ENCODE data around the gene GLT8D1.
"Not testable (repeated sequence)": the region's sequence is repeated elsewhere in the genome, so short reads cannot be mapped to it uniquely, and the experiment has no call there.

GLT8D1 gene

GRCh38 chr3:52684184-52684583 lies 21.4 kb downstream of the GLT8D1 start:
- no peak overlapping the region for H3K27ac ChIP-seq
- DNase-seq (ENCODE audit: low read depth, low spot score) = no peak

- DNase-seq (ENCODE audit: low read depth, low spot score) = no peak
- no peak overlapping the region for H3K27ac ChIP-seq
Measured at GRCh38 chr3:52683611-52684010, 22.0 kb downstream of the GLT8D1 start.

GRCh38 chr3:52682016-52682415 lies 23.6 kb downstream of the GLT8D1 start:
- no peak for DNase-seq (ENCODE audit: low read depth, low spot score)
- H3K27ac ChIP-seq = peak overlapping the region; percentile 24

- DNase-seq (ENCODE audit: low read depth, low spot score) = no peak
- H3K27ac ChIP-seq = peak overlapping the region; percentile 24
Measured at GRCh38 chr3:52681596-52681995, 24.0 kb downstream of the GLT8D1 start.

GRCh38 chr3:52679811-52680210 lies 25.8 kb downstream of the GLT8D1 start:
- no peak for DNase-seq (ENCODE audit: low read depth, low spot score)
- H3K27ac ChIP-seq = peak overlapping the region; percentile 48

GRCh38 chr3:52679199-52679538 lies 26.4 kb downstream of the GLT8D1 start:
- DNase-seq (ENCODE audit: low read depth, low spot score) = no peak
- H3K27ac ChIP-seq = peak overlapping the region; percentile 48

GRCh38 chr3:52678265-52679198 lies 27.1 kb downstream of the GLT8D1 start:
- H3K27ac ChIP-seq = peak overlapping the region; percentile 48
- DNase-seq (ENCODE audit: low read depth, low spot score) = no peak

- not testable (repeated sequence) for DNase-seq (ENCODE audit: low read depth, low spot score); H3K27ac ChIP-seq
Measured at GRCh38 chr3:52676201-52676600, 29.4 kb downstream of the GLT8D1 start.

GRCh38 chr3:52671676-52672075 lies 33.9 kb downstream of the GLT8D1 start:
- no peak for DNase-seq (ENCODE audit: low read depth, low spot score)
- peak overlapping the region; percentile 76 for H3K27ac ChIP-seq

GRCh38 chr3:52670621-52671521 lies 34.7 kb downstream of the GLT8D1 start:
- peak; percentile 97 for DNase-seq (ENCODE audit: low read depth, low spot score)

GRCh38 chr3:52663098-52663497 lies 42.5 kb downstream of the GLT8D1 start:
- H3K27ac ChIP-seq = no peak overlapping the region
- DNase-seq (ENCODE audit: low read depth, low spot score) = no peak

More at GRCh38 chr3:52670621-52671521, 34.7 kb downstream of the GLT8D1 start:
- peak overlapping the region; percentile 76 for H3K27ac ChIP-seq

GRCh38 chr3:52660046-52660445 lies 45.5 kb downstream of the GLT8D1 start:
- no peak overlapping the region for H3K27ac ChIP-seq
- no peak for DNase-seq (ENCODE audit: low read depth, low spot score)

GRCh38 chr3:52655895-52656294 lies 49.7 kb downstream of the GLT8D1 start:
- no peak for DNase-seq (ENCODE audit: low read depth, low spot score)
- H3K27ac ChIP-seq = no peak overlapping the region

GRCh38 chr3:52651592-52651991 lies 54.0 kb downstream of the GLT8D1 start:
- DNase-seq (ENCODE audit: low read depth, low spot score) = no peak
- no peak overlapping the region for H3K27ac ChIP-seq

- H3K27ac ChIP-seq = no peak overlapping the region
- DNase-seq (ENCODE audit: low read depth, low spot score) = no peak
Measured at GRCh38 chr3:52650439-52650838, 55.2 kb downstream of the GLT8D1 start.

GRCh38 chr3:52649461-52650210 lies 56.0 kb downstream of the GLT8D1 start:
- H3K27ac ChIP-seq = no peak overlapping the region
- no peak for DNase-seq (ENCODE audit: low read depth, low spot score)

- H3K27ac ChIP-seq = no peak overlapping the region
- no peak for DNase-seq (ENCODE audit: low read depth, low spot score)
Measured at GRCh38 chr3:52645549-52645948, 60.0 kb downstream of the GLT8D1 start.

All from epithelial cell of prostate (primary cell).